Measurements from ENCODE around the gene PTCHD4.
"Not testable (repeated sequence)": the region's sequence is repeated elsewhere in the genome, so short reads cannot be mapped to it uniquely, and the experiment has no call there.

PTCHD4 gene

GRCh38 chr6:48111143-48111506, at the start of gene PTCHD4:
TSS of gene PTCHD4 (minus strand) at chr6:48111197. CDS start at chr6:48068957, 42,240 bp downstream.
- peak in 2 of 3 experiments; percentile 49 to 83 for DNase-seq

GRCh38 chr6:48151142-48151541, 40.1 kb upstream of the PTCHD4 start:
- DNase-seq = no peak

- no peak for DNase-seq
Measured at GRCh38 chr6:48150701-48151100, 39.7 kb upstream of the PTCHD4 start.

GRCh38 chr6:48147051-48147450, 36.1 kb upstream of the PTCHD4 start:
- DNase-seq = no peak

GRCh38 chr6:48144021-48144420, 33.0 kb upstream of the PTCHD4 start:
- no peak for DNase-seq

GRCh38 chr6:48141975-48142374, 31.0 kb upstream of the PTCHD4 start:
- DNase-seq = no peak

- no peak for DNase-seq
Measured at GRCh38 chr6:48139818-48140614, 29.0 kb upstream of the PTCHD4 start.

GRCh38 chr6:48136856-48137255, 25.9 kb upstream of the PTCHD4 start:
- DNase-seq = no peak

GRCh38 chr6:48135323-48136084, 24.5 kb upstream of the PTCHD4 start:
- no peak for DNase-seq

- no peak for DNase-seq
Measured at GRCh38 chr6:48134246-48134645, 23.2 kb upstream of the PTCHD4 start.

GRCh38 chr6:48123601-48124000, 12.6 kb upstream of the PTCHD4 start:
- DNase-seq = no peak

GRCh38 chr6:48121983-48122749, 11.2 kb upstream of the PTCHD4 start:
- DNase-seq = not testable (repeated sequence)

GRCh38 chr6:48116699-48117645, 6.0 kb upstream of the PTCHD4 start:
- no peak for DNase-seq

- DNase-seq = no peak
Measured at GRCh38 chr6:48113130-48113529, 2.1 kb upstream of the PTCHD4 start.

- peak in 2 of 3 experiments; percentile 20 to 70 for DNase-seq
Measured at GRCh38 chr6:48111575-48111974, 578 bp upstream of the PTCHD4 start.

- no peak for DNase-seq
Measured at GRCh38 chr6:48110436-48111142, 408 bp downstream of the PTCHD4 start.

GRCh38 chr6:48109944-48110343, 1.1 kb downstream of the PTCHD4 start:
- no peak for DNase-seq

GRCh38 chr6:48102476-48103195, 8.4 kb downstream of the PTCHD4 start:
- DNase-seq = not testable (repeated sequence)

- no peak for DNase-seq
Measured at GRCh38 chr6:48101290-48101689, 9.7 kb downstream of the PTCHD4 start.

- no peak for DNase-seq
Measured at GRCh38 chr6:48100588-48100895, 10.5 kb downstream of the PTCHD4 start.
